Activated naive CD4-positive, alpha-beta T cell treated with anti-CD3 and anti-CD28 coated beads for 36 hours (primary cell): Measurements from ENCODE around the gene LMNB1. TPM values are rescaled to one million over a fixed set of nuclear protein-coding genes. Genes with fewer than 3 reads are reported as not detected.

Experiments used
- CTCF ChIA-PET: fragments of 350-600 bp; sonication (Branson Sonifier 250); formaldehyde crosslinking; loops from one replicate; lab custom pipeline; 2021; ENCODE audit warnings: antibody characterized with exemption; lab: Charles Lee
- DNase-seq: peaks from one replicate; pipeline ENCODE4 v3.0.0-alpha.2; 2020
- H3K27ac Mint-ChIP-seq: one replicate; pipeline ENCODE4 v1.8.0; 2021; ENCODE audit warnings: mild to moderate bottlenecking, mixed read lengths
- H3K27me3 Mint-ChIP-seq: one replicate; pipeline ENCODE4 v1.8.0; 2021; ENCODE audit warnings: low read depth, mixed read lengths
- H3K36me3 Mint-ChIP-seq: one replicate; pipeline ENCODE4 v1.8.0; 2021; ENCODE audit warnings: low read depth, mixed read lengths
- H3K4me1 Mint-ChIP-seq: one replicate; pipeline ENCODE4 v1.8.0; 2021; ENCODE audit warnings: low read depth, mixed read lengths
- H3K4me3 Mint-ChIP-seq: one replicate; pipeline ENCODE4 v1.8.0; 2021; ENCODE audit warnings: mild to moderate bottlenecking, moderate library complexity, mixed read lengths
- H3K9me3 Mint-ChIP-seq: one replicate; pipeline ENCODE4 v1.8.0; 2021; ENCODE audit warnings: mixed read lengths
- intact Hi-C: fragments of 100-400 bp; cut with micrococcal nuclease; formaldehyde crosslinking; loops from one replicate; pipeline ENCODE4 v1.15.1; 2023
- total RNA-seq, 2 experiments: library from RNA; stranded (reverse); gene quantifications; one replicate each; pipeline ENCODE4 v1.2.3, GENCODE V29; 2021

Gene LMNB1
- total RNA-seq, 2 experiments from 2014 or later = 274 to 289 TPM

GRCh38 chr5:126884269-126884819 lies 107.4 kb downstream of the LMNB1 start:
- no peaks in the 10 kb centered on the region for H3K4me1 Mint-ChIP-seq
- H3K36me3 Mint-ChIP-seq = no peaks in the 10 kb centered on the region
- H3K27me3 Mint-ChIP-seq = no peaks in the 10 kb centered on the region
- H3K27ac Mint-ChIP-seq = no peak overlapping the region
- CTCF ChIA-PET = interaction anchor here (0.6 kb wide), 1 partner anchor 16 kb away, joined by 3 read pairs; no protein-coding TSS in a partner anchor
- no peaks in the 10 kb centered on the region for H3K9me3 Mint-ChIP-seq
- intact Hi-C loops = no loop called here
- DNase-seq = no peak
- no peak overlapping the region for H3K4me3 Mint-ChIP-seq

Other genes with a start within 250 kb of the LMNB1 start
- gene ALDH7A1, start 181.9 kb upstream of the LMNB1 start, total RNA-seq = 10 to 100 TPM; 10.3 to 11.3 TPM
- 10 to 100 TPM; 34.9 to 37.2 TPM for gene PHAX, start 176.2 kb upstream of the LMNB1 start, total RNA-seq